PFSK-1 (cell line): Measurements from ENCODE around the gene NISCH.

Experiments used
- POLR2AphosphoS5 ChIP-seq: IDR thresholded peaks from 2 replicates; pipeline ENCODE4 v1.6.1; 2012; ENCODE audit warnings: low read depth, mild to moderate bottlenecking, control low read depth, low read length, moderate library complexity
- REST ChIP-seq, 2 experiments: IDR thresholded peaks; 2 replicates each; pipeline versions ENCODE4 v1.6.1 to v1.8.0; 2011 to 2012; ENCODE audit warnings: low read depth in 2 of 2, low read length in 2 of 2, control low read depth in 1 of 2, inconsistent platforms in 1 of 2, mild to moderate bottlenecking in 1 of 2, moderate library complexity in 1 of 2; ENCODE audit not compliant: insufficient read depth in 1 of 2
- SIN3A ChIP-seq: IDR thresholded peaks from 2 replicates; pipeline ENCODE4 v1.6.1; 2012; ENCODE audit warnings: mild to moderate bottlenecking, low read length, moderate library complexity, borderline replicate concordance; ENCODE audit not compliant: insufficient read depth
- TAF1 ChIP-seq: IDR thresholded peaks from 2 replicates; pipeline ENCODE4 v1.6.1; 2012; ENCODE audit warnings: low read length, control low read depth, borderline replicate concordance; ENCODE audit not compliant: insufficient read depth

GRCh38 chr3:52428151-52429005 is 27.0 kb upstream of the NISCH start:
- TF ChIP-seq POLR2AphosphoS5 (no peak), SIN3A (no peak), TAF1 (no peak), REST (IDR thresholded peaks at IDR 0.05; ENCODE audit: insufficient read depth in 1 of 2, low read depth in 2 of 2, low read length in 2 of 2) (no peak)
